Gastrocnemius medialis (tissue), 4 donors: Measurements from ENCODE around the gene SYNGR1.

Experiments used
- POLR2A ChIP-seq, 2 donors: fragments of 450-650 bp; IDR thresholded peaks; one replicate each; pipeline ENCODE4 v1.6.1; 2017; ENCODE audit warnings: antibody characterized with exemption in 2 of 2, mild to moderate bottlenecking in 2 of 2, moderate library complexity in 2 of 2
- TF ChIP-seq, protein P1 (sequence below), 5 experiments: fragments of 450-650 bp in 3 of 5; fragments of 200-600 bp in 2 of 5; sonication (generic) in 2 of 5; IDR thresholded peaks in 4 of 5; conservative IDR thresholded peaks in 1 of 5; 1 replicate in 4 of 5; 2 replicates in 1 of 5; pipeline ENCODE4 v1.5.1; 2016 to 2019; ENCODE audit warnings: antibody characterized with exemption in 5 of 5, mild to moderate bottlenecking in 3 of 5, moderate library complexity in 3 of 5

DNA sequence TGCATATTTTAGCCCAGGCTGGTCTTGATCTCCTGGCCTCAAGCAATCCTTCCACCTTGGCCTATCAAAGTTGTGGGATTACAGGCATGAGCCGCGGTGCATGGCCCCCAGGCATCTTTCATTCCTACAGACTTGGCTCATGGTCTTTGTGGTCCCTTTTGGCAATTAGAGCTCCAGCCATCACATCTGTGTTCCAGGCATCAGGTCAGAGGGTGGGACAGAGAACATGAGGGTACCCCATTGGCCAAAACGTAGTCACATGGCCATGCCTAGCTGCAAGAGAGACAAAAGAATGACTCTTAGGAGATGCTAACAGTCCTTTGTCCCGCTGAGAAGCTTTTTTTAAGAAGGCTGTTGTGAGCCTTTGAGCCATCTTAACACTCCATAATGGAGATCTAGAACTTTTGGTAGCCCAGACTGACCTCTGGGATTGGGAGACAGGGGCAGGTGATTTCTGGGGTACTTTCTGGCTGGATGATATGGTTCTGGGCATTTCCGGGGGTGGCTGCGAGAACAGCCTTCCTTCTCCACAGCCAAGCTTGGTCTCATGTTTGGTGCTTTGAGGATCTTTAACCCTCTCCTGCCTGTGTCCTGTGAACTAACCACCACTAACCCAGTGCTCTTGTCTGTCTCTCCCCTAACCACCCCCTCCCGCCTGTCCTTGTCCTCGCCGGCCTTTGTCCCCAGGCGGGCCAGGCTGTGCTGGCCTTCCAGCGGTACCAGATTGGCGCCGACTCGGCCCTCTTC lies 31.4 kb downstream of the SYNGR1 start:
- TF ChIP-seq POLR2A (IDR thresholded peaks at IDR 0.05), result no peak
- TF ChIP-seq, protein P1, sequence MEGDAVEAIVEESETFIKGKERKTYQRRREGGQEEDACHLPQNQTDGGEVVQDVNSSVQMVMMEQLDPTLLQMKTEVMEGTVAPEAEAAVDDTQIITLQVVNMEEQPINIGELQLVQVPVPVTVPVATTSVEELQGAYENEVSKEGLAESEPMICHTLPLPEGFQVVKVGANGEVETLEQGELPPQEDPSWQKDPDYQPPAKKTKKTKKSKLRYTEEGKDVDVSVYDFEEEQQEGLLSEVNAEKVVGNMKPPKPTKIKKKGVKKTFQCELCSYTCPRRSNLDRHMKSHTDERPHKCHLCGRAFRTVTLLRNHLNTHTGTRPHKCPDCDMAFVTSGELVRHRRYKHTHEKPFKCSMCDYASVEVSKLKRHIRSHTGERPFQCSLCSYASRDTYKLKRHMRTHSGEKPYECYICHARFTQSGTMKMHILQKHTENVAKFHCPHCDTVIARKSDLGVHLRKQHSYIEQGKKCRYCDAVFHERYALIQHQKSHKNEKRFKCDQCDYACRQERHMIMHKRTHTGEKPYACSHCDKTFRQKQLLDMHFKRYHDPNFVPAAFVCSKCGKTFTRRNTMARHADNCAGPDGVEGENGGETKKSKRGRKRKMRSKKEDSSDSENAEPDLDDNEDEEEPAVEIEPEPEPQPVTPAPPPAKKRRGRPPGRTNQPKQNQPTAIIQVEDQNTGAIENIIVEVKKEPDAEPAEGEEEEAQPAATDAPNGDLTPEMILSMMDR (IDR thresholded peaks at IDR 0.05 in 4 of 5, conservative IDR thresholded peaks at IDR 0.05 in 1 of 5), result no peak
